HG02973 (cell line): Measurements from ENCODE around the gene SPIRE1.
A peak's percentile ranks its signal among the peaks of the same experiment; 100 is the strongest.

ENCODE experiments used
- ATAC-seq: cut with Tn5 transposase; IDR thresholded peaks from one replicate; pipeline ENCODE4 v1.9.1; 2021; ENCODE audit warnings: moderate library complexity; ENCODE audit not compliant: unreplicated experiment

Gene SPIRE1

GRCh38 chr18:12657684-12658425, at the start of gene SPIRE1:
TSS of gene SPIRE1 (minus strand) at chr18:12658107. CDS start at chr18:12657866, 241 bp downstream.
- ATAC-seq = no peak

GRCh38 chr18:12703664-12704063, 45.8 kb upstream of the SPIRE1 start:
- ATAC-seq = no peak

GRCh38 chr18:12703096-12703567, 45.2 kb upstream of the SPIRE1 start:
- no peak for ATAC-seq

- ATAC-seq = peak; percentile 72
Measured at GRCh38 chr18:12702221-12703095, 44.6 kb upstream of the SPIRE1 start, which contains the start of the genes CEP76 and PSMG2. TSS of gene CEP76 (minus strand) at chr18:12702723. CDS start at chr18:12702548, 175 bp downstream. TSS of gene PSMG2 (plus strand) at chr18:12703042. CDS start at chr18:12703108, 66 bp downstream.

GRCh38 chr18:12701161-12701560, 43.3 kb upstream of the SPIRE1 start:
- ATAC-seq = no peak

GRCh38 chr18:12699747-12700146, 41.8 kb upstream of the SPIRE1 start:
- no peak for ATAC-seq

- ATAC-seq = no peak
Measured at GRCh38 chr18:12694032-12694431, 36.1 kb upstream of the SPIRE1 start.

GRCh38 chr18:12692206-12692605, 34.3 kb upstream of the SPIRE1 start:
- no peak for ATAC-seq

GRCh38 chr18:12689256-12689850, 31.4 kb upstream of the SPIRE1 start:
- no peak for ATAC-seq

- ATAC-seq = no peak
Measured at GRCh38 chr18:12686100-12686499, 28.2 kb upstream of the SPIRE1 start.

- no peak for ATAC-seq
Measured at GRCh38 chr18:12679183-12679786, 21.4 kb upstream of the SPIRE1 start.

- no peak for ATAC-seq
Measured at GRCh38 chr18:12668041-12668440, 10.1 kb upstream of the SPIRE1 start.

- ATAC-seq = no peak
Measured at GRCh38 chr18:12659904-12660605, 2.1 kb upstream of the SPIRE1 start.

GRCh38 chr18:12658426-12659138, 675 bp upstream of the SPIRE1 start:
- ATAC-seq = no peak

GRCh38 chr18:12656938-12657683, 796 bp downstream of the SPIRE1 start:
- ATAC-seq = no peak

GRCh38 chr18:12656605-12656937, 1.3 kb downstream of the SPIRE1 start:
- no peak for ATAC-seq

- no peak for ATAC-seq
Measured at GRCh38 chr18:12654971-12655370, 2.9 kb downstream of the SPIRE1 start.

GRCh38 chr18:12652861-12653401, 5.0 kb downstream of the SPIRE1 start:
- no peak for ATAC-seq

- ATAC-seq = no peak
Measured at GRCh38 chr18:12651651-12652050, 6.3 kb downstream of the SPIRE1 start.
